Measurements from ENCODE around the gene ZC3H10.
A peak's percentile ranks its signal among the peaks of the same experiment; 100 is the strongest.
"Not testable (repeated sequence)": the region's sequence is repeated elsewhere in the genome, so short reads cannot be mapped to it uniquely, and the experiment has no call there.

Gene ZC3H10

GRCh38 chr12:56156464-56157200 is 38.6 kb downstream of the ZC3H10 start:
- not testable (repeated sequence) for DNase-seq

GRCh38 chr12:56157201-56158028 is 39.3 kb downstream of the ZC3H10 start:
- DNase-seq, result peak; percentile 78 to 82

- peak; percentile 83 to 97 for DNase-seq
Observed at GRCh38 chr12:56158029-56158925, 40.2 kb downstream of the ZC3H10 start, which contains the start of gene MYL6. Gene MYL6, plus strand, starts transcription at chr12:56158359. Its CDS starts 43 bp downstream, at chr12:56158402.

GRCh38 chr12:56158926-56159461 is 40.9 kb downstream of the ZC3H10 start:
- no peak for DNase-seq

GRCh38 chr12:56159482-56160192 is 41.6 kb downstream of the ZC3H10 start:
- DNase-seq, result no peak

GRCh38 chr12:56160193-56160763 is 42.2 kb downstream of the ZC3H10 start:
- no peak for DNase-seq

GRCh38 chr12:56160894-56161689 is 43.0 kb downstream of the ZC3H10 start:
- no peak for DNase-seq

GRCh38 chr12:56161690-56162351 is 43.8 kb downstream of the ZC3H10 start:
- no peak for DNase-seq

GRCh38 chr12:56162468-56163290 is 44.6 kb downstream of the ZC3H10 start:
- DNase-seq, result no peak

- no peak for DNase-seq
Observed at GRCh38 chr12:56163533-56164344, 45.7 kb downstream of the ZC3H10 start.

GRCh38 chr12:56164345-56164729 is 46.3 kb downstream of the ZC3H10 start:
- no peak for DNase-seq

- no peak for DNase-seq
Observed at GRCh38 chr12:56165369-56165768, 47.3 kb downstream of the ZC3H10 start.

GRCh38 chr12:56169229-56169759 is 51.2 kb downstream of the ZC3H10 start:
- DNase-seq, result no peak

- no peak for DNase-seq
Observed at GRCh38 chr12:56172839-56173238, 54.8 kb downstream of the ZC3H10 start.
